Fibroblast of mammary gland (primary cell): ENCODE measurements around the gene RHBDF2.
A peak's percentile ranks its signal among the peaks of the same experiment; 100 is the strongest.

Experiments
- DNase-seq: peaks from one replicate; pipeline ENCODE4 v3.0.0-alpha.2; 2010; ENCODE audit warnings: low read depth
- H3K4me3 ChIP-seq: 2 replicates; pipeline ENCODE4 v1.5.1; 2011; ENCODE audit warnings: low read depth, mild to moderate bottlenecking, low read length, moderate library complexity; ENCODE audit not compliant: control insufficient read depth
- TF ChIP-seq, protein P1 (sequence below): conservative IDR thresholded peaks from 2 replicates; pipeline ENCODE4 v1.5.1; 2011; ENCODE audit warnings: low read depth, low read length, inconsistent platforms; ENCODE audit not compliant: control insufficient read depth, insufficient read depth

The RHBDF2 gene

DNA sequence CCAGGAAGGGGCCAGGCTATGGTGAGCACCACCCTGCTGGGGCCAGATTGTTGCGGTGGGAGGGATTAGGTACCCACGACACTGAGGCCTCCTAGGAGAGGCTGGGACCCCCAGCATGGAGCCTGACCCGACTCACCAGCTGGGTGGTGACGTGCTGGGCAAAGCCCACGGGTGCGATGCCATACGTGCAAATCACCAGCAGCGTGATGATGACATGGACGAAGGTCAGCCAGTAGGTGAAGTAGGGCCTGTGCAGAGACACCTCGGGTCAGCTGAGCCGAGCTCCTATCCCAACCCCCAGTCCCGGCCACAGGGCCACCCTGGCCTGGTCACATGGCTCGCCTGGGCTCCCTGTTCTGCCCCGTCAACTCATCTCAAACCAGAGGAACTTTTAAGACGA, 26.3 kb downstream of the RHBDF2 start:
- DNase-seq = no peak
- TF ChIP-seq, protein P1, sequence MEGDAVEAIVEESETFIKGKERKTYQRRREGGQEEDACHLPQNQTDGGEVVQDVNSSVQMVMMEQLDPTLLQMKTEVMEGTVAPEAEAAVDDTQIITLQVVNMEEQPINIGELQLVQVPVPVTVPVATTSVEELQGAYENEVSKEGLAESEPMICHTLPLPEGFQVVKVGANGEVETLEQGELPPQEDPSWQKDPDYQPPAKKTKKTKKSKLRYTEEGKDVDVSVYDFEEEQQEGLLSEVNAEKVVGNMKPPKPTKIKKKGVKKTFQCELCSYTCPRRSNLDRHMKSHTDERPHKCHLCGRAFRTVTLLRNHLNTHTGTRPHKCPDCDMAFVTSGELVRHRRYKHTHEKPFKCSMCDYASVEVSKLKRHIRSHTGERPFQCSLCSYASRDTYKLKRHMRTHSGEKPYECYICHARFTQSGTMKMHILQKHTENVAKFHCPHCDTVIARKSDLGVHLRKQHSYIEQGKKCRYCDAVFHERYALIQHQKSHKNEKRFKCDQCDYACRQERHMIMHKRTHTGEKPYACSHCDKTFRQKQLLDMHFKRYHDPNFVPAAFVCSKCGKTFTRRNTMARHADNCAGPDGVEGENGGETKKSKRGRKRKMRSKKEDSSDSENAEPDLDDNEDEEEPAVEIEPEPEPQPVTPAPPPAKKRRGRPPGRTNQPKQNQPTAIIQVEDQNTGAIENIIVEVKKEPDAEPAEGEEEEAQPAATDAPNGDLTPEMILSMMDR = no peak
- H3K4me3 ChIP-seq = no peak overlapping the region

DNA sequence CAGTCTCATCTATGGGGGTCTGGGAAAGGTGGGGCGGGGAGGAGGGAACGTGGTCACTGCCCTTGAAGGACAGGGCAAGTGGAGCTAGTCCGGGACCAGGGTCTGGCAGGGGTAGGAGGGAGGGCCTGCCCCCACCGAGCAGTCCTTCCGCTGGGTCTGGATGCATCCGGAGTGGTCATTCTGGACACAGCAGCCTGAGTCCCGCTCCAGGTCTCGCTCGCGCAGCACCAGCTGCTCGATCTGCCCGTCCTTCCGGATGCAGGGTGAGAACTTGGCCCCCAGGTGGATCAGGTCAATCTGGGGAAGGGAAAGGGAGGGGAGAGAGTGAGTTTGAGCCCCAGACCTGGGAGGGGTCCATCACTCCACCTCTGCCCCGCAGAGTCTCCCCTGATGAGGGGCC, 27.0 kb downstream of the RHBDF2 start:
- TF ChIP-seq, protein P1 = no peak
- no peak overlapping the region for H3K4me3 ChIP-seq
- DNase-seq = no peak

DNA sequence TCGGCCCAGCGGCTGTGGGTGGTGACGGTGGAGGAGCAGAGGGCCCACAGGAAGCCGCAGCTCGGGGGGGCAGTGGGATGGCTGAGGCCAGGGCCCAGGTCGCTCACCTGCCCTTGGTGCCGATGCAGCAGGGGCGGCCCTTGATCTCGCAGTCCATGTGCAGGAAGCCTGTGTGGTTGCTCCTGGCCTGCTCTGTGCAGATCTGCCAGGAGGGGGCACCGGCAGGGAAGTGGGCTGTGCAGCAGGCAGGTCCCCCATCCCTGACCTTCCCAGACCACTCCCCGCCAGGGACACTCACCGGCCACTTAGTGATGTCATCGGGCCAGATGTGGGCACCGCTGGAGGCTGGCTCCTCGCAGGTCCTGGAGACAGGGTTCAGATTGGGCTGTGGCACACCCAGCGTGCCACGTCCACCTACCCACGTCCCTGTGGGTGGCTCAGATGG, 27.7 kb downstream of the RHBDF2 start:
- TF ChIP-seq, protein P1 = peak; percentile 29
- no peak overlapping the region for H3K4me3 ChIP-seq
- no peak for DNase-seq

DNA sequence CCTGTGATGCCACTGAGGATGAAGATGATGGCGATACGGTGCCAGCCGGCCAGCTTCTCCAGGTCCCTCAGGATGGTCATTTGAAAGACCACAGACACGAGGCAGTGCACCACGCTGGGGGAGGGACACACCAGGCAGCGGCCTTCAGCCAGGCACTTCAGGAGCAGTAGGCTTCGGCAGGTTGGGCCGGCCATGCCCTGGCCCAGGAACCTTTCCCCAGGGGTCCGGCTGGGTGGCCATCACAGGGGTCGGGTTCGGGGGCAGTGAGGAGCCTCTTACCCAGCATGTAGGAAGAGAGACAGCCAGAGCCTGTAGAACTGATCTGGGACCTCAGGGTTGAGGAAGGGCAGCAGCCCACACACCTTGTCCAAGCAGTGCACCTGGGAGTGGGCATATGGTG, 28.5 kb downstream of the RHBDF2 start:
- TF ChIP-seq, protein P1 = no peak
- no peak for DNase-seq
- no peak overlapping the region for H3K4me3 ChIP-seq

DNA sequence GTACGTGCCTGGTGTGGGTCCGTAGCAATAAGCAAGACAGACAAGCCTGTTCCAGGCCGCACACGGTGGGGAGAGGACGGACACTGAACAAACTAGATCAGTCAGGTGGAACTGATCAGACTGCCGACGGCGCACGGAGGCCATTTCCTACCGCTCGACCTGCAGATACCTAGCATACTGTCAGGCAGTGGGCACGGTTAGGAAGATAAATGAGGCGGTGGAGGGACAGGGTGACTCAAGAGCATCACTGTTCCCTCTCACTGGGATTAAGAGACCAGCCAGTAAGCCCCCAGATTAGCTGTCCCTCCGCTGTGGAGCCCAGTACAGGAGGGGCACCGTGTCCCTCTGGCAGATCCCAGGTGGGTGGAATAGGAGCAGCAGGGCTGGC, 29.0 kb downstream of the RHBDF2 start:
- no peak overlapping the region for H3K4me3 ChIP-seq
- DNase-seq = no peak
- TF ChIP-seq, protein P1 = no peak

DNA sequence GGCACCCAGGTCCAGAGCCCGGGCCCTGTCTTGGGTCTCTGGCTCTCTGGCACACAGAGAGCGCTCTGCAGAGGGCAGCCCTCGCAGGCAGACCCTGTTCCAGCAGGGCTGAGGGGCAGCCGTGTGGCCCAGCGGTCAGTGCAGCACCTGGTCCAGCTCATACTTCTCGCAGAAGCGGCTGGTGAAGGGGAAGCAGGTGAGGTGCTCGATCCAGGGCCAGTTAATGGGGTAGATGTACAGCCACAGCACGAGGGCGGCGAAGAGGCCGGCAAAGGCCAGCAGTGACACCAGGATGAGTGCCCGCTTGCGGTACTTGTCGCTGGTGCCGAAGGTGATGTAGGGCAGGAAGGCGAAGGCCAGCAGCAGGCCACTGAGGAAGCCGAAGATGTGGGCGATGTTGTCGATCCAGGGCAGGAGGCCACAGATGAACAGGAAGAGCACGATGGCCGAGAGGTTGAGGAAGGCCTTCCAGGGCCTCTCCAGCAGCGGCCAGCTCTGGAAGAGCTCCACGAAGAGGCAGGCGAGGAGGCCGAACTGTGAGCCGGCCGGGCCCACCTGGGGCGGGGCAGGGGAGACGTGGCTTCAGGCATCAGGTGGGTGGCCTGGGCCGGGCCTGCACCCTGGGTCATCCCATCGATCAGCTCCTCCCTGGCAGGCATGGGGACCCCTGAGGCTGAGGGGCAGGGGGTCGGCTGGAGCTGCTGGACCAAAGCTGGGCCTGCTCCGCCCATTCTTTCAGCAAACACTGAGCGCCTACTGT, 29.5 kb downstream of the RHBDF2 start:
- no peak for DNase-seq
- no peak overlapping the region for H3K4me3 ChIP-seq
- TF ChIP-seq, protein P1 = no peak

DNA sequence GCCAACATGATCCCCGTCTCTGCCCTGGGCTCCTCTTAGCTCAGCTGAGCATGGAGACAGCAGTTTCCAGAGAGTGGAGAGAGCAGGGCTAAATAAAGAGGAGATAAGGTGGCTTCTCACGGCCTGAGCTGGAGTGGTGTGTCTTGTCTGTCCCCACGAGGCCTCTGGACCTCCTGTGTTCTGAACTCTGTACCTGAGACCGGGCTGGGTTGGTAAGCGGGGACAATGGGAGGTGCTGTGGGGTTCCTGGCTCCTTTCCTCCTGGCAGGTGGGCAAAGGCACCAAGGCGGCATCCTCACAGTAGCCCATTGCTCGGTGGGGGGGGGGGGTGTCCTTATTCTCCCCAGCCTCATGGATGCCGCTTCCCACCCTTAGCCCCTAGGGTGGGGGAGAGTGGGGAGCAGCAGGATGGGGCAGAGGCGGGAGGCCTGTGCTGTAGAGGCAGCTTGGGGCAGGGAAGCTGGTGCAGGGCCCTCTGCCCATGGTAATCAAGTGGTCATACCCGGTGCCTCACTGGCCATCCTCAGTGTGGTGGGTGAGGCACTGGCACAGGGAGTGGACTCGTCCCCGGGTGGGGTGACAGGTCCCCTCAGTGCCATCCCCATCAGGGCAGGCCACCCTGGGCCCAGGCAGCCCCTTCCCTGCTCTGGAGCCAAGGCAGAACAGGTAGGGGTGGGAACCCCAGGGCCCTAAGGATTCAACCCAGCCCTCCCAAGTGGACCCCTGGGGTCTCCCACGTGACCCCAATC, 31.1 kb downstream of the RHBDF2 start:
- DNase-seq = no peak
- TF ChIP-seq, protein P1 = no peak
- H3K4me3 ChIP-seq = no peak overlapping the region
